Parathyroid adenoma (tissue), 2 donors: ENCODE results near the gene FRAT1.

Source experiments
- H2AFZ ChIP-seq: fragments of 300-600 bp; sonication (generic); one replicate; pipeline ENCODE4 v1.7.0; 2017; ENCODE audit warnings: antibody characterized with exemption, mild to moderate bottlenecking
- H3K27ac ChIP-seq: fragments of 300-600 bp; sonication (generic); one replicate; pipeline ENCODE4 v1.7.0; 2017
- H3K27me3 ChIP-seq: fragments of 300-600 bp; sonication (generic); one replicate; pipeline ENCODE4 v1.7.0; 2017; ENCODE audit warnings: low read length; ENCODE audit not compliant: control insufficient read depth, insufficient read depth
- H3K36me3 ChIP-seq: fragments of 300-600 bp; sonication (generic); one replicate; pipeline ENCODE4 v1.7.0; 2017; ENCODE audit warnings: low read length; ENCODE audit not compliant: control insufficient read depth, insufficient read depth
- H3K4me1 ChIP-seq: fragments of 300-600 bp; sonication (generic); one replicate; pipeline ENCODE4 v1.7.0; 2017; ENCODE audit warnings: control low read depth
- H3K4me2 ChIP-seq: fragments of 300-600 bp; sonication (generic); one replicate; pipeline ENCODE4 v1.7.0; 2017; ENCODE audit warnings: low read length
- H3K4me3 ChIP-seq: fragments of 300-600 bp; sonication (generic); one replicate; pipeline ENCODE4 v1.7.0; 2017; ENCODE audit warnings: low read depth, low read length
- H3K79me2 ChIP-seq: fragments of 300-600 bp; sonication (generic); one replicate; pipeline ENCODE4 v1.7.0; 2017; ENCODE audit warnings: control low read depth
- H3K9ac ChIP-seq: fragments of 300-600 bp; sonication (generic); one replicate; pipeline ENCODE4 v1.7.0; 2017; ENCODE audit warnings: mild to moderate bottlenecking
- H3K9me3 ChIP-seq: fragments of 300-600 bp; sonication (generic); one replicate; pipeline ENCODE4 v1.7.0; 2017; ENCODE audit warnings: low read length; ENCODE audit not compliant: control insufficient read depth
- TF ChIP-seq, protein P1 (sequence below): fragments of 300-600 bp; sonication (generic); IDR thresholded peaks from one replicate; pipeline ENCODE4 v1.7.0; 2017; ENCODE audit warnings: antibody characterized with exemption, mild to moderate bottlenecking
- donor health status: primary hyperparathyroidism.

The FRAT1 gene

GRCh38 chr10:97365761-97366351 is 46.8 kb downstream of the FRAT1 start:
- no peak overlapping the region for H3K27ac ChIP-seq
- TF ChIP-seq, protein P1, sequence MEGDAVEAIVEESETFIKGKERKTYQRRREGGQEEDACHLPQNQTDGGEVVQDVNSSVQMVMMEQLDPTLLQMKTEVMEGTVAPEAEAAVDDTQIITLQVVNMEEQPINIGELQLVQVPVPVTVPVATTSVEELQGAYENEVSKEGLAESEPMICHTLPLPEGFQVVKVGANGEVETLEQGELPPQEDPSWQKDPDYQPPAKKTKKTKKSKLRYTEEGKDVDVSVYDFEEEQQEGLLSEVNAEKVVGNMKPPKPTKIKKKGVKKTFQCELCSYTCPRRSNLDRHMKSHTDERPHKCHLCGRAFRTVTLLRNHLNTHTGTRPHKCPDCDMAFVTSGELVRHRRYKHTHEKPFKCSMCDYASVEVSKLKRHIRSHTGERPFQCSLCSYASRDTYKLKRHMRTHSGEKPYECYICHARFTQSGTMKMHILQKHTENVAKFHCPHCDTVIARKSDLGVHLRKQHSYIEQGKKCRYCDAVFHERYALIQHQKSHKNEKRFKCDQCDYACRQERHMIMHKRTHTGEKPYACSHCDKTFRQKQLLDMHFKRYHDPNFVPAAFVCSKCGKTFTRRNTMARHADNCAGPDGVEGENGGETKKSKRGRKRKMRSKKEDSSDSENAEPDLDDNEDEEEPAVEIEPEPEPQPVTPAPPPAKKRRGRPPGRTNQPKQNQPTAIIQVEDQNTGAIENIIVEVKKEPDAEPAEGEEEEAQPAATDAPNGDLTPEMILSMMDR, result no peak

GRCh38 chr10:97366572-97366971 is 47.5 kb downstream of the FRAT1 start:
- Histone ChIP-seq H3K4me2 (no peak overlapping the region), H3K27ac (no peak overlapping the region), H3K79me2 (no peaks in the 10 kb centered on the region), H3K9ac (no peak overlapping the region), H3K27me3 (no peaks in the 10 kb centered on the region), H3K4me3 (no peak overlapping the region), H2AFZ (no peak overlapping the region), H3K36me3 (no peaks in the 10 kb centered on the region), H3K9me3 (no peaks in the 10 kb centered on the region), H3K4me1 (no peaks in the 10 kb centered on the region)
- TF ChIP-seq, protein P1, result no peak

More at GRCh38 chr10:97365761-97366351, 46.8 kb downstream of the FRAT1 start:
- no peaks in the 10 kb centered on the region for H3K27me3 ChIP-seq
- no peak overlapping the region for H3K4me3 ChIP-seq
- no peak overlapping the region for H2AFZ ChIP-seq
- no peaks in the 10 kb centered on the region for H3K79me2 ChIP-seq
- H3K9ac ChIP-seq, result no peak overlapping the region
- no peaks in the 10 kb centered on the region for H3K36me3 ChIP-seq
- no peak overlapping the region for H3K4me2 ChIP-seq
- no peaks in the 10 kb centered on the region for H3K9me3 ChIP-seq
- no peaks in the 10 kb centered on the region for H3K4me1 ChIP-seq

GRCh38 chr10:97367126-97367649 is 48.1 kb downstream of the FRAT1 start:
- no peak overlapping the region for H3K4me2 ChIP-seq
- no peaks in the 10 kb centered on the region for H3K4me1 ChIP-seq
- H3K9me3 ChIP-seq, result no peaks in the 10 kb centered on the region
- H3K36me3 ChIP-seq, result no peaks in the 10 kb centered on the region
- H3K27me3 ChIP-seq, result no peaks in the 10 kb centered on the region
- no peak overlapping the region for H3K4me3 ChIP-seq
- TF ChIP-seq, protein P1, result no peak
- no peak overlapping the region for H2AFZ ChIP-seq
- no peaks in the 10 kb centered on the region for H3K79me2 ChIP-seq
- H3K27ac ChIP-seq, result no peak overlapping the region
- no peak overlapping the region for H3K9ac ChIP-seq
